ENCODE results near the gene PLA2G4B. TPM values are rescaled to one million over a fixed set of nuclear protein-coding genes. Genes with fewer than 3 reads are reported as not detected.

Gene PLA2G4B
- total and polyA plus RNA-seq, 2 of the 8 experiments (the other 6 are each of a cell fraction or from before 2014, with no cell fraction given): 4.2 to 9.2 TPM

DNA sequence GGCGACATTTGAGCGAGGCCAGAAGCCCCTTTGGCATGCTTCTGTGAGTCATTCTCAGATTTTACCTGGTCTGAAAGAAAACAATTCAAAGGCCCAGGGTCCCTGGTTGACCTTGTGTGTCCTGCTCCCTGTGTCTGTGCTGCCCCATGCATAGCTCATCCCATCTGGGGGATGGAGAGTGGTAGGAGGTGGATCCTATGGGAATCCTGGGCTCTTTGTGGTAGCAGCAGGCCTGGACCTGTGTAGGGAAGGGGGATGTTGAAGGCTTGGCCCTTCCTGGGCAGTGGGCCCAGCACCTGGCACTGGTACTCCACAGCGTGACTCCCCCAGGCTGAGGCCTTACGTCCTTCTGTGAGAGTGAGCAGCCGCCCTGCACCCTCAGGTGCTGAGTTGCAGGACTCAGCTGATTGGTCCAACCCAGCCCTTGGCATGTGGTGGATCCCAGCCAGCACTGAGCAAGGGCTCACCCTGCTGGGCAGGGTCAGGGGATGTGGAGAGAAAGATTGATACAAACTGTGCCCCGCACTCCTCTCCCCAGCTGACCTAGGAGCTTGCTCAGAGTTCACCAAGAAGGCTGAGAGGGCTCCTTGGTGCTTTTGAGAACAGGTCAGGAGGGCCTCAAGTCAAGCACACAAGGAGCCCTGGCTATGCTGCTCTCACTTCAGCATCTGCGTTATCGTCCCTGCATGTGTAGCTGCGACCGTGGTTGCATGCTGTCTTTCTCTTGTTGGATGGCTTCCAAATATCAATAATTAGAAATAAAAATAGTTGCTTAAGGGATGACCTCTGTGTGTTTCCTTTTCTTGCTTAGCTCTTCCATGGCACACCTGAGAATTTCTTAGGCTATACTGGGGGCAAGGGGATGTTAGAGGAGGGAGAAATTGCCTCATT, 32.1 kb upstream of the PLA2G4B start:
- Histone ChIP-seq H2BK120ac (replicated peaks; ENCODE audit: low read depth, low read length) (no peak overlapping the region), H3K9me3 (ENCODE audit: insufficient read depth in 2 of 2, low read depth in 1 of 2, low read length in 1 of 2) (no peaks in the 10 kb centered on the region), H3K4ac (replicated peaks; ENCODE audit: insufficient read length, low read depth, low read length) (no peak overlapping the region), H3K9ac (replicated peaks in 1 of 4; ENCODE audit: extremely low read depth in 1 of 4, low read depth in 3 of 4, low read length in 3 of 4) (no peak overlapping the region), H2BK15ac (ENCODE audit: low read length) (no peak overlapping the region), H2AFZ (ENCODE audit: low read length) (peak overlapping the region; percentile 92), H3K4me3 (ENCODE audit: extremely low read depth in 1 of 4, insufficient read depth in 2 of 4, low read depth in 3 of 4, low read length in 4 of 4) (no peak overlapping the region), H3K14ac (ENCODE audit: insufficient read length) (no peak overlapping the region), H4K20me1 (replicated peaks in 1 of 2; ENCODE audit: control insufficient read depth in 1 of 2, insufficient read depth in 2 of 2, low read length in 2 of 2) (no peaks in the 10 kb centered on the region), H3K4me2 (ENCODE audit: insufficient read depth in 1 of 2, low read depth in 2 of 2, low read length in 2 of 2) (no peak overlapping the region), H3K23me2 (ENCODE audit: low read depth, low read length) (no peaks in the 10 kb centered on the region), H3K4me1 (replicated peaks in 1 of 4; ENCODE audit: control insufficient read depth in 3 of 4, insufficient read depth in 4 of 4, low read length in 3 of 4) (peaks cover 0 to 4% (median 2%) of the 10 kb centered on the region in 4 experiments; a peak in 4 of 7 replicates), H3K27ac (ENCODE audit: low read depth, low read length) (no peak overlapping the region), H4K5ac (ENCODE audit: insufficient read length, low read depth, low read length) (no peak overlapping the region), H2AK5ac (ENCODE audit: low read depth, low read length) (no peak overlapping the region), H3K79me1 (ENCODE audit: low read depth, low read length) (no peaks in the 10 kb centered on the region), H2BK12ac (ENCODE audit: low read depth, low read length) (no peak overlapping the region), H4K8ac (ENCODE audit: extremely low read depth, insufficient read depth, low read length) (no peak overlapping the region; the same call in 1 of the 2 replicates), H2BK20ac (ENCODE audit: low read length) (no peak overlapping the region), H3K79me2 (ENCODE audit: control insufficient read depth in 1 of 2, insufficient read depth in 2 of 2, low read length in 2 of 2) (no peaks in the 10 kb centered on the region), H3K27me3 (replicated peaks in 1 of 4; ENCODE audit: control insufficient read depth in 3 of 4, extremely low read depth in 1 of 4, insufficient read depth in 3 of 4, low read length in 3 of 4) (no peaks in the 10 kb centered on the region), H3K36me3 (ENCODE audit: control insufficient read depth in 2 of 4, insufficient read depth in 4 of 4, low read length in 3 of 4) (no peaks in the 10 kb centered on the region), H3K18ac (ENCODE audit: extremely low read depth, low read length) (no peak overlapping the region), H3K56ac (replicated peaks; ENCODE audit: insufficient read length, low read depth, low read length) (no peak overlapping the region), H2BK5ac (ENCODE audit: low read depth, low read length) (no peak overlapping the region), H4K91ac (replicated peaks; ENCODE audit: insufficient read length, low read length) (no peak overlapping the region), H3K23ac (ENCODE audit: insufficient read length) (no peak overlapping the region)
- FAIRE-seq (no peak), DNase-seq (ENCODE audit: low read depth in 1 of 2, low spot score in 2 of 2) (peak in 1 of 2 experiments; percentile 59)
- ChIA-PET POLR2A (ENCODE audit: partially characterized antibody) (interaction anchor here (0.9 kb wide), 1 partner anchor 34 kb away, joined by 4 read pairs; no protein-coding TSS in a partner anchor), CTCF (ENCODE audit: partially characterized antibody) (interaction anchor here (0.7 to 13.7 kb wide), 15 partner anchors 12 to 249 kb away, joined by 3 to 283 read pairs (median 3); partner anchors contain the start of gene MAPKBP1)
- WGBS, 2 experiments (ENCODE audit: extremely low coverage in 1 of 2, insufficient coverage in 1 of 2, insufficient read length in 1 of 2, insufficient replicate concordance in 2 of 2, low coverage in 1 of 2, low lambda C conversion rate in 2 of 2, missing lambda C conversion rate in 1 of 2): 87% methylated on average over 9 of the region's 10 CpGs; no CpG with 5 or more reads in 1 of the 2 experiments
- TF ChIP-seq SUZ12 (IDR thresholded peaks at IDR 0.05; ENCODE audit: low read length): no peak
- TF ChIP-seq PHF8 (conservative IDR thresholded peaks at IDR 0.05; ENCODE audit: low read depth, low read length): no peak
- no peak for TF ChIP-seq BCL11A (IDR thresholded peaks at IDR 0.05; ENCODE audit: low read depth in 2 of 2, low read length in 2 of 2)
- TF ChIP-seq CEBPB (IDR thresholded peaks at IDR 0.05; ENCODE audit: low read depth, low read length): no peak
- TF ChIP-seq BRCA1 (IDR thresholded peaks at IDR 0.05; ENCODE audit: low read depth, low read length): no peak
- TF ChIP-seq NANOG (IDR thresholded peaks at IDR 0.05; ENCODE audit: insufficient read depth, low read depth, low read length, poor library complexity, severe bottlenecking): no peak
- TF ChIP-seq RAD21 (IDR thresholded peaks at IDR 0.05 in 1 of 2, conservative IDR thresholded peaks at IDR 0.05 in 1 of 2; ENCODE audit: low read depth in 2 of 2, low read length in 2 of 2): peak; percentile 66 to 71
- TF ChIP-seq EZH2 (IDR thresholded peaks at IDR 0.05; ENCODE audit: low read depth, low read length, severe bottlenecking): no peak
